SW 1271 (cell line): Measurements from ENCODE around the gene RAB11FIP4.

Source experiments
- DNase-seq, 2 experiments: peaks; one replicate each; lab custom pipeline; 2025; lab: John Stamatoyannopoulos, UW

The RAB11FIP4 gene

GRCh38 chr17:31484821-31485220 lies 93.3 kb downstream of the RAB11FIP4 start:
- no peak for DNase-seq

- DNase-seq = no peak
These were observed 95.0 kb downstream of the RAB11FIP4 start for GRCh38 chr17:31486351-31487062.

- no peak for DNase-seq
These were observed 95.7 kb downstream of the RAB11FIP4 start for GRCh38 chr17:31487063-31487647.

- DNase-seq = peak in 1 of 2 experiments; percentile 65
These were observed 96.3 kb downstream of the RAB11FIP4 start for GRCh38 chr17:31487648-31488263.

GRCh38 chr17:31488264-31488981 lies 96.9 kb downstream of the RAB11FIP4 start:
- DNase-seq = no peak

- no peak for DNase-seq
These were observed 97.5 kb downstream of the RAB11FIP4 start for GRCh38 chr17:31488982-31489294.

- DNase-seq = no peak
These were observed 98.0 kb downstream of the RAB11FIP4 start for GRCh38 chr17:31489295-31490018.

GRCh38 chr17:31490019-31490650 lies 98.7 kb downstream of the RAB11FIP4 start:
- DNase-seq = no peak

GRCh38 chr17:31490671-31491375 lies 99.3 kb downstream of the RAB11FIP4 start:
- no peak for DNase-seq

GRCh38 chr17:31491376-31492131 lies 100.1 kb downstream of the RAB11FIP4 start:
- no peak for DNase-seq

- DNase-seq = no peak
These were observed 100.7 kb downstream of the RAB11FIP4 start for GRCh38 chr17:31492206-31492605.

- DNase-seq = no peak
These were observed 101.6 kb downstream of the RAB11FIP4 start for GRCh38 chr17:31492880-31493655.

GRCh38 chr17:31493656-31494155 lies 102.2 kb downstream of the RAB11FIP4 start:
- no peak for DNase-seq

- no peak for DNase-seq
These were observed 103.0 kb downstream of the RAB11FIP4 start for GRCh38 chr17:31494259-31495021.

- DNase-seq = no peak
These were observed 103.8 kb downstream of the RAB11FIP4 start for GRCh38 chr17:31495022-31495885.

- no peak for DNase-seq
These were observed 104.6 kb downstream of the RAB11FIP4 start for GRCh38 chr17:31496097-31496496.

GRCh38 chr17:31496601-31497000 lies 105.1 kb downstream of the RAB11FIP4 start:
- DNase-seq = no peak

GRCh38 chr17:31497431-31497830 lies 106.0 kb downstream of the RAB11FIP4 start:
- no peak for DNase-seq
